Nephron progenitor cell (in vitro differentiated cells): ENCODE data around the gene VPS26B.
A peak's percentile ranks its signal among the peaks of the same experiment; 100 is the strongest.
"Not testable (repeated sequence)": the region's sequence is repeated elsewhere in the genome, so short reads cannot be mapped to it uniquely, and the experiment has no call there.

Experiments
- DNase-seq: peaks from one replicate; pipeline ENCODE4 v3.0.0; 2021
- H3K27ac Mint-ChIP-seq: 2 replicates; pipeline ENCODE4 v1.8.0; 2021; ENCODE audit warnings: mild to moderate bottlenecking, moderate library complexity, mixed read lengths
- H3K27me3 Mint-ChIP-seq: 2 replicates; pipeline ENCODE4 v1.8.0; 2021; ENCODE audit warnings: mild to moderate bottlenecking, low read depth, mixed read lengths; ENCODE audit not compliant: poor library complexity
- H3K36me3 Mint-ChIP-seq: 2 replicates; pipeline ENCODE4 v1.8.0; 2021; ENCODE audit warnings: low read depth, mixed read lengths
- H3K4me1 Mint-ChIP-seq: 2 replicates; pipeline ENCODE4 v1.8.0; 2021; ENCODE audit warnings: mixed read lengths
- H3K4me3 Mint-ChIP-seq: 2 replicates; pipeline ENCODE4 v1.8.0; 2021; ENCODE audit warnings: mild to moderate bottlenecking, moderate library complexity, mixed read lengths
- H3K9me3 Mint-ChIP-seq: 2 replicates; pipeline ENCODE4 v1.8.0; 2021; ENCODE audit warnings: mild to moderate bottlenecking, moderate library complexity, mixed read lengths
- CTCF ChIP-seq: fragments of 200-600 bp; sonication (generic); IDR thresholded peaks from 2 replicates; pipeline ENCODE4 v1.5.0; 2021; ENCODE audit warnings: antibody characterized with exemption

VPS26B gene

GRCh38 chr11:134250246-134250645, 25.8 kb downstream of the VPS26B start:
- no peak overlapping the region for H3K27ac Mint-ChIP-seq
- DNase-seq: no peak
- peaks cover 28% of the 10 kb centered on the region for H3K4me1 Mint-ChIP-seq
- TF ChIP-seq CTCF: no peak
- H3K9me3 Mint-ChIP-seq: no peaks in the 10 kb centered on the region
- no peaks in the 10 kb centered on the region for H3K27me3 Mint-ChIP-seq
- peaks cover 25% of the 10 kb centered on the region for H3K36me3 Mint-ChIP-seq
- H3K4me3 Mint-ChIP-seq: no peak overlapping the region

DNA sequence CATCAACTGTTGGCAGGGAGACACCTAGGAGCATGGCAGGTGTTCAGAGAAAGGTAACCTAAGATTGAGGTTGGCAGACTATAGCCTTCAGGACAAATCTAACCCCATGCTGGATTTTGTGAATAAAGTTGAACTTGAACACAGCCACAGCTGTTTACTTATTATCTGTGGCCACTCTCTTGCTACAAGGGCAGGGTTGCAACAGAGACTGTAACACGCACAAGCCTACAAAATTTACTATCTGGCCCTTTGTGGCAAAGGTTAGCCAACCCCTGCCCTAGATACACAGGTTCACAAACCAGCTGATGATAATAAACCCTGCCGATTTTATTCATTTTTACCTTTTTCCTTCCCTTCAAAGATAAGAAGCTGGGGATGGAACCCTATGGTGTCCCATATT, 26.2 kb downstream of the VPS26B start:
- DNase-seq: no peak
- no peak for TF ChIP-seq CTCF
- H3K36me3 Mint-ChIP-seq: peaks cover 25% of the 10 kb centered on the region
- H3K4me1 Mint-ChIP-seq: peaks cover 28% of the 10 kb centered on the region
- no peaks in the 10 kb centered on the region for H3K27me3 Mint-ChIP-seq
- no peak overlapping the region for H3K4me3 Mint-ChIP-seq
- H3K27ac Mint-ChIP-seq: no peak overlapping the region
- H3K9me3 Mint-ChIP-seq: no peaks in the 10 kb centered on the region

DNA sequence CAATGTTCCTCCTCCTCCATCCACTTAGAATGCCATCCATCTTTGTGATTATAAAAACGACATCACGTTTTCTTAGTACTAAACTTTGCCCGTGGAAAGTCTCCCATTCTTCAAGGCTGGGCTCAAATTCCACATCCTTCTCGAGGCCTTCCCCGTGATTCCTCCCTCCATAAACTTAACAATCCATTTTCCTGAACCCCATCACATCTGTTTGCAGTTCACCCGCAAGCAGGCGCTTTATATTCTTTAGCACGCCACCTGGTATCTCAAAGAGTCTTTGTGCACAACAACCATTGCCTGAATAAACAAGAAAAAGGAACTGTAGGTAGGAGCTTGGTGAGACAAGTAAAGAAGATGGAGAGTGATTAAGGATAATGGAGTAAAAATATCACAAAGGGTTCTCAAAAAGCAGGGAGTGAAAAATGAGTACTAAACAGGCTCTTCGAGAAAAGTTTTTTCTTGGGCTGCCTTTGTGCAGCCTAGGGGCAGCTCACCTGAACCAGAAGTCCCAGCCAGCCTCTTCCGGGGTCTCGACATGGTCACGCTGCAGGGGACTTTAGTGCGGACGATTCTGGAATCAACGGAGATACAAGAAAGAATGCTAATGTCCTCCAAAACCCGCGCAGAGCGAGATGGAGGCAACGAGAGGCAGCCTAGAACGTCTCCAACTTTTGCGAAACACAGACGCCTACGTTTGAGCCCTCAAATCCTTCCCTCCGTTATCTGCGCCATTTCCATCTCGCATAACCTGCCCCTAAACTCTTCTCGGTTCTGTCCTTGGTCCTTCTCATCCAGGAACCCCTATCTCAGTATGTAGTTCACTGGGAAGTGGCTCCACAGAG, 28.1 kb downstream of the VPS26B start:
- Mint-ChIP-seq H3K4me3 (peak overlapping the region; percentile 93), H3K36me3 (peaks cover 15% of the 10 kb centered on the region), H3K4me1 (peaks cover 28% of the 10 kb centered on the region), H3K9me3 (no peaks in the 10 kb centered on the region), H3K27me3 (no peaks in the 10 kb centered on the region), H3K27ac (no peak overlapping the region)
- peak; percentile 22 for DNase-seq
- TF ChIP-seq CTCF: no peak

DNA sequence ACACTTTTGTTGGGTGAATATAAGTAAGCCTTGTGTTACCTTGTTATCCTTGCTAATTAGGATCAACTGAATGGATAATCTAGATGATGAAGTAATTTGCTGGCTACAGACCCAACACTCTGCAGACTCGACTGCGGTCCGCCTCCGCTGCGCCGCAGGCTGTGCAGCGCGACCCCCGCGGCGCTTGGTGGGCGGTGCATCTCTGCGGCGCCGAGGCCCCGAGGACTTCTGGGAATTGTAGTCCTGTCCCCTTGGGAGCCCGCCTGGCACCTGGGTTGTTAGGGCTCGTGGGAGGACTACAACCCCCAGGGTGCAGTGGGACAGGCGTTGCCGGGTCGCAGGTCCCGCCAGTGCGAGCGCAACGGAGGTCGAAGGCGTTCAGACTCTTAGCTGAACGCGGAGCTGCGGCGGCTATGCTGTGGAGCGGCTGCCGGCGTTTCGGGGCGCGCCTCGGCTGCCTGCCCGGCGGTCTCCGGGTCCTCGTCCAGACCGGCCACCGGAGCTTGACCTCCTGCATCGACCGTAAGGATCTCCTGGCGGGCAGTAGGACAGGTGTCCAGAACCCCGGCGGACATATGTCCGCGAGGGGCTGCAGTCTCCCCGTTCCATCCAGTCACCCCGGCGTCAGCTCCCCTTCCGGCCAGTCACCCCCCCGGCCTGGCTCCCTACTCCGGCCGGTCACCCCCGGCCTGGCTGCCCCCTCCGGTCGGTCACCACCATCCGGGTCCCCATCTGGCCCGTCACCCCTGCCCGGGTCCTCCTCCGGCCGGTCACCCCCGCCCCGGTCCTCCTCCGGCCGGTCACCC, 28.9 kb downstream of the VPS26B start, which contains the start of the genes ACAD8 and THYN1:
TSS of gene ACAD8 (plus strand) at position 381 of the 806 bp plus-strand sequence. CDS start at position 414, 33 bp downstream.
TSS of gene THYN1 (minus strand) at position 165 of the 806 bp plus-strand sequence. CDS start 470 bp downstream, outside the sequence.
- Mint-ChIP-seq H3K27ac (no peak within 1 kb of the TSS), H3K4me3 (peak within 1 kb of the TSS; percentile 93), H3K36me3 (peaks cover 7% of the 10 kb centered on the region), H3K4me1 (peaks cover 28% of the 10 kb centered on the region), H3K27me3 (no peaks in the 10 kb centered on the region), H3K9me3 (no peaks in the 10 kb centered on the region)
- TF ChIP-seq CTCF: no peak
- peak; percentile 96 for DNase-seq

GRCh38 chr11:134254433-134255183, 30.1 kb downstream of the VPS26B start:
- peak overlapping the region; percentile 93 for H3K4me3 Mint-ChIP-seq

DNA sequence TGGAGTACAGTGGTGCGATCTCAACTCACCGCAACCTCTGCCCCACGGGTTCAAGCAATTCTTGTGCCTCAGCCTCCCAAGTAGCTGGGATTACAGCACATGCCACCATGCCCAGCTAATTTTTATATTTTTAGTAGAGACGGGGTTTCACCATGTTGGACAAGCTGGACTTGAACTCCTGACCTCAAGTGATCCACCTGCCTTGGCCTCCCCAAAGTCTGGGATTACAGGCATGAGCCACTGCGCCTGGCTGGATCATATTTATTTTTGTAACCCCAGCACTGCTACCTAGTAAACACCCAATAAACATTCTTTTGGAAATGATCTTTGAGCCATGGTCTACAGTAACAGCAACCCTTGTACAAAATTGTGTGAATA, 30.7 kb downstream of the VPS26B start:
- not testable (repeated sequence) for H3K27me3 Mint-ChIP-seq, H3K9me3 Mint-ChIP-seq, DNase-seq, H3K27ac Mint-ChIP-seq, H3K36me3 Mint-ChIP-seq, H3K4me3 Mint-ChIP-seq
- peaks cover 28% of the 10 kb centered on the region for H3K4me1 Mint-ChIP-seq

More at GRCh38 chr11:134254433-134255183, 30.1 kb downstream of the VPS26B start:
- DNase-seq: no peak
- peaks cover 28% of the 10 kb centered on the region for H3K4me1 Mint-ChIP-seq
- no peaks in the 10 kb centered on the region for H3K9me3 Mint-ChIP-seq
- no peak overlapping the region for H3K27ac Mint-ChIP-seq
- peaks cover 4% of the 10 kb centered on the region for H3K36me3 Mint-ChIP-seq
- H3K27me3 Mint-ChIP-seq: no peaks in the 10 kb centered on the region
- TF ChIP-seq CTCF: no peak
